DND-41 (cell line): ENCODE data around the gene L3MBTL2.
"Not testable (repeated sequence)": the region's sequence is repeated elsewhere in the genome, so short reads cannot be mapped to it uniquely, and the experiment has no call there.

ENCODE experiments used
- EZH2 ChIP-seq: IDR thresholded peaks from 3 replicates; pipeline ENCODE4 v1.6.1; 2012; ENCODE audit warnings: borderline replicate concordance, low read depth, mild to moderate bottlenecking, moderate library complexity, low read length, inconsistent platforms; ENCODE audit not compliant: severe bottlenecking
- TF ChIP-seq, protein P1 (sequence below): IDR thresholded peaks from 2 replicates; pipeline ENCODE4 v1.5.1; 2012; ENCODE audit warnings: borderline replicate concordance, low read length, moderate library complexity, mild to moderate bottlenecking; ENCODE audit not compliant: poor library complexity, severe bottlenecking; ENCODE audit errors: extremely low read depth

DNA sequence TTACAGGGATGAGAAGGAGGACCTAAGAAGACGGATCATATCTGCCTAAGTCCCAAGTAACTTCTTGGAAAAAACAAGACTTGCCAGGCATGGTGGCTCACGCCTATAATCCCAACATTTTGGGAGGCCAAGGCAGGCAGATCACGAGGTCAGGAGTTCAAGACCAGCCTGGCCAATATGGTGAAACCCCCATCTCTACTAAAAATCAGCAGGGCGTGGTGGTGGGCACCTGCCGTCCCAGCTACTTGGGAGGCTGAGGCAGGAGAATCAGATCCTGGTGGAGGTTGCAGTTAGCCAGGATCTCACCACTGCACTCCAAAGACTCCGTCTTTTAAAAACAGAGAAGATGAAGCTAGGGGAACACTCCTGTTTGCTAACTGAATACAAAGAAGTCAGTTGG, 24.8 kb upstream of the L3MBTL2 start:
- TF ChIP-seq, protein P1, sequence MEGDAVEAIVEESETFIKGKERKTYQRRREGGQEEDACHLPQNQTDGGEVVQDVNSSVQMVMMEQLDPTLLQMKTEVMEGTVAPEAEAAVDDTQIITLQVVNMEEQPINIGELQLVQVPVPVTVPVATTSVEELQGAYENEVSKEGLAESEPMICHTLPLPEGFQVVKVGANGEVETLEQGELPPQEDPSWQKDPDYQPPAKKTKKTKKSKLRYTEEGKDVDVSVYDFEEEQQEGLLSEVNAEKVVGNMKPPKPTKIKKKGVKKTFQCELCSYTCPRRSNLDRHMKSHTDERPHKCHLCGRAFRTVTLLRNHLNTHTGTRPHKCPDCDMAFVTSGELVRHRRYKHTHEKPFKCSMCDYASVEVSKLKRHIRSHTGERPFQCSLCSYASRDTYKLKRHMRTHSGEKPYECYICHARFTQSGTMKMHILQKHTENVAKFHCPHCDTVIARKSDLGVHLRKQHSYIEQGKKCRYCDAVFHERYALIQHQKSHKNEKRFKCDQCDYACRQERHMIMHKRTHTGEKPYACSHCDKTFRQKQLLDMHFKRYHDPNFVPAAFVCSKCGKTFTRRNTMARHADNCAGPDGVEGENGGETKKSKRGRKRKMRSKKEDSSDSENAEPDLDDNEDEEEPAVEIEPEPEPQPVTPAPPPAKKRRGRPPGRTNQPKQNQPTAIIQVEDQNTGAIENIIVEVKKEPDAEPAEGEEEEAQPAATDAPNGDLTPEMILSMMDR, result not testable (repeated sequence)
- TF ChIP-seq EZH2, result not testable (repeated sequence)
